Testis (tissue), 3 donors: ENCODE results near the gene KRT77. TPM values are rescaled to one million over a fixed set of nuclear protein-coding genes. Genes with fewer than 3 reads are reported as not detected.

Experiments
- DNase-seq: peaks from one replicate; pipeline ENCODE4 v3.0.0-alpha.2; 2019
- H3K27ac ChIP-seq, 2 donors: fragments of 200-600 bp; sonication (generic); one replicate each; pipeline ENCODE4 v1.5.1; 2019
- H3K27me3 ChIP-seq: fragments of 200-600 bp; sonication (generic); one replicate; pipeline ENCODE4 v1.5.1; 2019
- H3K36me3 ChIP-seq: fragments of 200-600 bp; sonication (generic); one replicate; pipeline ENCODE4 v1.5.1; 2017; ENCODE audit warnings: low read depth; ENCODE audit errors: missing control alignments
- H3K4me1 ChIP-seq: fragments of 200-600 bp; sonication (generic); one replicate; pipeline ENCODE4 v1.5.1; 2019
- H3K4me3 ChIP-seq, 2 donors: fragments of 200-600 bp; sonication (generic); one replicate each; pipeline ENCODE4 v1.5.1; 2017 to 2019
- H3K9me3 ChIP-seq: fragments of 200-600 bp; sonication (generic); one replicate; pipeline ENCODE4 v1.5.1; 2017
- POLR2A ChIP-seq: fragments of 450-650 bp; IDR thresholded peaks from one replicate; pipeline ENCODE4 v1.6.1; 2017; ENCODE audit warnings: antibody characterized with exemption, mild to moderate bottlenecking, moderate library complexity
- WGBS, 2 donors: methylation state at CpG; one replicate each; pipeline ENCODE4 v1.1.5; 2018; 5-methylcytosine and 5-hydroxymethylcytosine counted together
- intact Hi-C: fragments of 100-400 bp; cut with DNase I; formaldehyde crosslinking; loops from one replicate; pipeline ENCODE4 v1.15.1; 2023; ENCODE audit warnings: low total_unique reads
- polyA plus RNA-seq: library from polyadenylated mRNA; stranded (reverse); fragments of 350-450 nt; fragmentation: Illumina TruSeq; extraction: RNeasy Lipid Tissue Mini Kit (QIAGEN cat#74804); gene quantifications from one replicate; pipeline ENCODE4 v1.2.3, GENCODE V29; 2014; ENCODE audit warnings: low read depth, low replicate concordance; ENCODE audit not compliant: insufficient read depth
- total RNA-seq, 2 donors: library from RNA; depleted of rRNA; stranded (reverse); fragments of >200 nt; gene quantifications; one replicate each; pipeline ENCODE4 v1.2.3, GENCODE V29; 2016
- TF ChIP-seq, protein P1 (sequence below), 3 experiments: fragments of 450-650 bp in 2 of 3; fragments of 200-600 bp in 1 of 3; sonication (generic) in 1 of 3; IDR thresholded peaks; one replicate each; pipeline ENCODE4 v1.5.1; 2016 to 2019; ENCODE audit warnings: antibody characterized with exemption in 3 of 3, mild to moderate bottlenecking in 2 of 3, moderate library complexity in 1 of 3

KRT77 gene
- total and polyA plus RNA-seq, 3 donors from 2014 or later, result 0.33 to 0.74 TPM; not detected in 1

DNA sequence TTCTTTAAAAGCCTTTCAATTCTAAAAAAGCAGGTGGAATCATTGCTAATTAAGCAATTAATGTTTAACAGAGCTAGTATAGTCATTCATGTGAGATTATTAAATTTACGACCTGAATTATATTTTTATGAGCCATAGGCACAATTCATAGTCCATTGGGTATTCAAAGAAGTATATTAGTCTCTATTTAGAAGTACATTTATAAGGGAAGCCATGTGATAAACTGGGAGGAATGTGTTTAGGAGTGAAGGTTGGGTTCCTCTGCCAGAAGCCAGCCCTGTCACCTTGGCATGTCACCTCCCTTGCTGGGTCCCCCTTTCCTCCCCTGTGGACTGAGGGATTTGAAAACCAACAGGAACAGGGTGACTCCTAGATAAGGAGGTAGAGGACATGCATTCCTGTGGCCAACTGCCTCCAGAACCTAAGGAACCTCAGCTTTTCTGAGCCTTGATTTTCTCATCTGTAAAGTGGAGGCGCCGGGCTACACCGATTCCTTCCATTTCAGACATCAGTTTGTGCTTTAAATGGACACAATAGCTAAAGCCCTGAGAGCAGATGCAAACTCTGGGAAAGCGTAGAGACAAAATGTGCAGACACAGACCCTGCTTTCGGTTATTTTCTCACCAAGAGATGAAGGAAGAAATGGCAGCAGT is 45.9 kb downstream of the KRT77 start:
- H3K4me1 ChIP-seq, result no peaks in the 10 kb centered on the region
- no peaks in the 10 kb centered on the region for H3K36me3 ChIP-seq
- 80 to 85% methylated on average over 6 of the region's 6 CpGs for WGBS, 2 donors
- H3K27me3 ChIP-seq, result no peaks in the 10 kb centered on the region
- TF ChIP-seq, protein P1, sequence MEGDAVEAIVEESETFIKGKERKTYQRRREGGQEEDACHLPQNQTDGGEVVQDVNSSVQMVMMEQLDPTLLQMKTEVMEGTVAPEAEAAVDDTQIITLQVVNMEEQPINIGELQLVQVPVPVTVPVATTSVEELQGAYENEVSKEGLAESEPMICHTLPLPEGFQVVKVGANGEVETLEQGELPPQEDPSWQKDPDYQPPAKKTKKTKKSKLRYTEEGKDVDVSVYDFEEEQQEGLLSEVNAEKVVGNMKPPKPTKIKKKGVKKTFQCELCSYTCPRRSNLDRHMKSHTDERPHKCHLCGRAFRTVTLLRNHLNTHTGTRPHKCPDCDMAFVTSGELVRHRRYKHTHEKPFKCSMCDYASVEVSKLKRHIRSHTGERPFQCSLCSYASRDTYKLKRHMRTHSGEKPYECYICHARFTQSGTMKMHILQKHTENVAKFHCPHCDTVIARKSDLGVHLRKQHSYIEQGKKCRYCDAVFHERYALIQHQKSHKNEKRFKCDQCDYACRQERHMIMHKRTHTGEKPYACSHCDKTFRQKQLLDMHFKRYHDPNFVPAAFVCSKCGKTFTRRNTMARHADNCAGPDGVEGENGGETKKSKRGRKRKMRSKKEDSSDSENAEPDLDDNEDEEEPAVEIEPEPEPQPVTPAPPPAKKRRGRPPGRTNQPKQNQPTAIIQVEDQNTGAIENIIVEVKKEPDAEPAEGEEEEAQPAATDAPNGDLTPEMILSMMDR (IDR thresholded peaks at IDR 0.05), result no peak
- no peak for TF ChIP-seq POLR2A
- intact Hi-C loops, result no loop called here
- H3K27ac ChIP-seq, result no peak overlapping the region
- H3K4me3 ChIP-seq, result no peak overlapping the region
- DNase-seq, result no peak
- no peaks in the 10 kb centered on the region for H3K9me3 ChIP-seq

DNA sequence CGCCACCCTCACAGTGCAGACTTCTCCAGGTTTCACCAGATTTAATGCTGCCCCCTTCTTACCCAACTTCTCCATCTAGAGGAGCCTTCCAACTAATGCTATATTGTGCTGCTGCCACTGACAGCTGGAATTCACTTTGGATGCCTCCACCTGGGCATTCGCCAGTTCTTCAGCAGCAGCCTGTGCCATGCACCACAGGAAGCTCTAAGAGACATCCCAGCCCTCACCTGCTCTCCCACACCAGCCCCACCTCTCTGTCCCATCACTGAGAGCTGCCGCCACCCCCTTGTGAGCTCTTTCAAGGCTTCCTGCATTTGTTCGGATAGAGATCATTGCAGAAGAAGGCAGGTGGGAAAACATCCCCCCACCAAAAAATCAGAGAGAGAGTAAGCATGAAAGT is 46.7 kb downstream of the KRT77 start:
- intact Hi-C loops, result no loop called here
- no peak for TF ChIP-seq POLR2A
- TF ChIP-seq, protein P1 (IDR thresholded peaks at IDR 0.05), result no peak
- no peaks in the 10 kb centered on the region for H3K36me3 ChIP-seq
- no peak overlapping the region for H3K4me3 ChIP-seq
- 84 to 87% methylated on average over 4 of the region's 4 CpGs for WGBS, 2 donors
- no peak overlapping the region for H3K27ac ChIP-seq
- H3K4me1 ChIP-seq, result no peaks in the 10 kb centered on the region
- no peaks in the 10 kb centered on the region for H3K27me3 ChIP-seq
- H3K9me3 ChIP-seq, result no peaks in the 10 kb centered on the region
- no peak for DNase-seq

DNA sequence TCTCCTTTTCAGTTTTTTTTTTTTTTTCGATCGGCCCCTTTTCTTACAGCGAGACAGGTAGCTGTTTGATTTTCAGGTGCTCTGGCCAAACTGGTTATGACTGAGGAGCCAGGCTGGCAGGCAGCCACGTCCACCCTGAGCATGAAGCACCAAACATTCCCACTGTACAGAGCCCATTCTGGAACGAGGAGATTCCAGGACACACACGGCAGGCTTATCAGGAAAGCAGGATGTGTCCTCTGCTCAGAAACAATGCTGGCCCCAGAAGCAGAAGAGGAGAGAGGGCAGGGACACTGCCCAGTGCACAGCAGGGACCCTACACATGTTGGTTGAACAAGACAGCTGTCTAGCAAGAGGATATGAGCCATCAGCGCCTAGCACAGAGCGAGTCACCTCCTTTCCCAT is 47.6 kb downstream of the KRT77 start:
- 71 to 72% methylated on average over 8 of the region's 8 CpGs for WGBS, 2 donors
- Histone ChIP-seq H3K9me3 (no peaks in the 10 kb centered on the region), H3K36me3 (no peaks in the 10 kb centered on the region), H3K27me3 (no peaks in the 10 kb centered on the region), H3K4me1 (no peaks in the 10 kb centered on the region), H3K27ac (no peak overlapping the region), H3K4me3 (no peak overlapping the region)
- TF ChIP-seq POLR2A, result no peak
- TF ChIP-seq, protein P1 (IDR thresholded peaks at IDR 0.05), result no peak
- DNase-seq, result no peak
- intact Hi-C loops, result no loop called here

DNA sequence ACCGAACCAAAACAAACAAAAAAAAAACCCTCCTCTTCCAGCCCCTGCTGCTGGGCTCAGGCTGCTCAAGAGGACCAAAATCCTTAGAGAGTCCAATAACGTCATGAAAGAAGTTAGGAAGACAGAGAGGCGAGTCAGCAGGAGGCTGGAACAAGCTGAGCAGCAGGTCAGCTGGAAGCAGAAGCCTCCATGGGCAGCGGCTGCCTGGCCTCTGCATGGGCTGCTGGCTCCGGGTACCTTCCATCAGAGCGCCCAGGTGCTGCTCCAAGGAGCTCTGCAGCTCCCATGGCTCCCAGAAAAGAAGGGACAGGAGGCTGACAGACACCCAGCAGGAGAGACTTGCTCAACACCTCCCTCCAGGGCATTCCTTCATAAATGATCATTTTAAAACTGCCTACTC is 48.1 kb downstream of the KRT77 start:
- Histone ChIP-seq H3K4me1 (no peaks in the 10 kb centered on the region), H3K27ac (no peak overlapping the region), H3K4me3 (no peak overlapping the region), H3K36me3 (no peaks in the 10 kb centered on the region), H3K9me3 (no peaks in the 10 kb centered on the region), H3K27me3 (no peaks in the 10 kb centered on the region)
- 64 to 67% methylated on average over 6 of the region's 6 CpGs for WGBS, 2 donors
- intact Hi-C loops, result no loop called here
- no peak for DNase-seq
- TF ChIP-seq POLR2A, result no peak
- TF ChIP-seq, protein P1 (IDR thresholded peaks at IDR 0.05), result no peak

DNA sequence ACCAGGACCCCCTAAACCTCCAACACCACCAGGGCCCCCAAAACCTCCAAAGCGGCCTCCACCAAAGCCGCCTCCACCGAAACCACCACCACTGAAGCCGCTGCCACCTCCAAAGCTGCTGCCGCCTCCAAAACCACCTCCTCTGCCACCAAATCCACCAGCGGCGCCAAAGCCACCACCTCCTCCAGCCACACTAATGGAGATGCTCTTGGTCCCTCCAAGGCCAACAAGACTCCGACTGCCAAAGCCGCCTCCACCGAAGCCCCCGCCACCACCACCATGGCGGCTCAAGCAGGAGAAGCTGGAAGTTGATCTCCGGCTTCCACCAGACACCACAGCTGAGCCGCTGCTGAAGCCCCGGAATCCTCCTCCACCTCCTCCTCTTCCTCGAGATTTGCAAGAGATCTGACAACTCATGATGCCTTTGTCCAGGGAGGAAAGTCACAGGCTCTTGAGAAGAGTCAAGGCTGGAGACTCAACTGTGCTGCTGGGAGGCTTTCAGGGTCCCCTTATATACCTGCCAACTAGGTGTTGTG is 51.5 kb downstream of the KRT77 start, which contains the start of gene KRT2:
Gene KRT2, minus strand, starts transcription at position 486 of the 536 bp plus-strand sequence. Its CDS starts 69 bp downstream, at position 417.
- no peak within 1 kb of the TSS for H3K4me3 ChIP-seq
- H3K4me1 ChIP-seq, result no peaks in the 10 kb centered on the region
- no peak within 1 kb of the TSS for H3K27ac ChIP-seq
- H3K27me3 ChIP-seq, result no peaks in the 10 kb centered on the region
- TF ChIP-seq, protein P1 (IDR thresholded peaks at IDR 0.05), result no peak
- no peak for TF ChIP-seq POLR2A
- DNase-seq, result no peak
- no peaks in the 10 kb centered on the region for H3K9me3 ChIP-seq
- intact Hi-C loops, result no loop called here
- H3K36me3 ChIP-seq, result no peaks in the 10 kb centered on the region
- 88 to 94% methylated on average over 15 to 16 of the region's 16 CpGs for WGBS, 2 donors
